KMS-11 (cell line): ENCODE measurements around the gene AGMAT.

Source experiments
- H2AFZ ChIP-seq: fragments of 200-600 bp; sonication (generic); 2 replicates; pipeline ENCODE4 v1.6.1; 2016; ENCODE audit warnings: antibody characterized with exemption, mixed run types, low read depth
- H3K27ac ChIP-seq: fragments of 200-600 bp; sonication (generic); 2 replicates; pipeline ENCODE4 v1.6.1; 2016; ENCODE audit warnings: mild to moderate bottlenecking, mixed run types
- H3K27me3 ChIP-seq: fragments of 200-600 bp; sonication (generic); 2 replicates; pipeline ENCODE4 v1.6.1; 2017; ENCODE audit warnings: mild to moderate bottlenecking, low read depth, mixed run types, moderate library complexity; ENCODE audit not compliant: insufficient read depth
- H3K36me3 ChIP-seq: fragments of 200-600 bp; sonication (generic); 2 replicates; pipeline ENCODE4 v1.6.1; 2017; ENCODE audit warnings: mild to moderate bottlenecking, mixed run types; ENCODE audit not compliant: insufficient read depth
- H3K4me1 ChIP-seq: fragments of 200-600 bp; sonication (generic); 2 replicates; pipeline ENCODE4 v1.6.1; 2016; ENCODE audit warnings: mild to moderate bottlenecking, low read depth, mixed run types; ENCODE audit not compliant: poor library complexity, severe bottlenecking
- H3K4me2 ChIP-seq: fragments of 200-600 bp; sonication (generic); 2 replicates; pipeline ENCODE4 v1.7.0; 2016; ENCODE audit warnings: mild to moderate bottlenecking, mixed run types
- H3K4me3 ChIP-seq: fragments of 200-600 bp; sonication (generic); IDR thresholded peaks from 2 replicates; pipeline ENCODE4 v1.6.1; 2017; ENCODE audit warnings: low read depth, low read length, mixed read lengths; ENCODE audit not compliant: insufficient read depth
- H3K79me2 ChIP-seq: fragments of 200-600 bp; sonication (generic); 2 replicates; pipeline ENCODE4 v1.6.1; 2016; ENCODE audit warnings: low read depth, mixed run types; ENCODE audit not compliant: insufficient read depth
- H3K9ac ChIP-seq: fragments of 200-600 bp; sonication (generic); 2 replicates; pipeline ENCODE4 v1.6.1; 2016; ENCODE audit warnings: mild to moderate bottlenecking, mixed run types
- H4K20me1 ChIP-seq: fragments of 200-600 bp; sonication (generic); 2 replicates; pipeline ENCODE4 v1.6.1; 2016; ENCODE audit warnings: mild to moderate bottlenecking, mixed run types; ENCODE audit not compliant: insufficient read depth
- TF ChIP-seq, protein P1 (sequence below): fragments of 200-600 bp; sonication (generic); conservative IDR thresholded peaks from 2 replicates; pipeline ENCODE4 v1.6.1; 2017; ENCODE audit warnings: low read depth, mild to moderate bottlenecking, antibody characterized with exemption, low read length, moderate library complexity, mixed read lengths

Gene AGMAT

DNA sequence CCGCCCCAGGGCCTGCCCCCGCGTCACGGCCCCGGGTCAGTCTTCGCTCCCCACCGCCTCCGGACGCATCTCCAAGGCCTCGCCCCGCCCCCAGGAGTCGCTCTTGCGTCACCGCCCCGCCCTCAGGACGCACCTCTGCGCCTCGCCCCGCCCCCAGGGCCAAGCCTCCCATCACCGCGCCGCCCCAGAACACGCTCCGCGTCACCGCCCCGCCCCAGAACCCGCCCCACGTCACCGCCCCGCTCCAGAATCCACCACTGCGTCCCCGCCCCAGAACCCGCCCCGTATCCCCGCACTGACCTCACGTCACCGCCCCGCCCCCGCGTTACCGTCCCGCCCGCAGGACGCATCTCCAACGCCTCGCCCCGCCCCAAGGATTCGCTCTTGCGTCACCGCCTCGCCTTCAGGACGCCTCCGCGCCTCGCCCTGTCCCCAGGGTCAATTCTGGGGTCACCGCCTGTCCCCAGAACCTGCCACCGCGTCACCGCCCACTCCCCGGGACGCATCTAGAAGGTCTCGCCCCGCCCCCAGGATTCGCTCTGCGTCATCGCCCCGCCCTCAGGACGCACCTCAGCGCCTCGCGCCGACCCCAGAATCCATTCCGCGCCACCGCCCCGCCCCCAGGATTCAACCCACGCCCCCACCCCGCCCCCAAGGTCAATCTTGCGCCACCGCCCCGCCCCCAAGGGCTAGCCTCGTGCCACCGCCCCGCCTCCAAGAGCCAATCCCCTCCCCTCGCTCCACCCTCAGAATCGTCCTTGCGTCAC is 60.4 kb downstream of the AGMAT start:
- peak overlapping the region; percentile 37; the same call in 1 of the 2 replicates for H3K9ac ChIP-seq
- H3K4me3 ChIP-seq, result no peak overlapping the region
- H4K20me1 ChIP-seq, result no peaks in the 10 kb centered on the region
- peaks cover 7% of the 10 kb centered on the region; the same call in 1 of the 2 replicates for H3K79me2 ChIP-seq
- no peak overlapping the region for H3K4me2 ChIP-seq
- H2AFZ ChIP-seq, result no peak overlapping the region; the same call in 1 of the 2 replicates
- H3K4me1 ChIP-seq, result peaks cover 21% of the 10 kb centered on the region
- H3K36me3 ChIP-seq, result no peaks in the 10 kb centered on the region
- H3K27me3 ChIP-seq, result no peaks in the 10 kb centered on the region
- TF ChIP-seq, protein P1, sequence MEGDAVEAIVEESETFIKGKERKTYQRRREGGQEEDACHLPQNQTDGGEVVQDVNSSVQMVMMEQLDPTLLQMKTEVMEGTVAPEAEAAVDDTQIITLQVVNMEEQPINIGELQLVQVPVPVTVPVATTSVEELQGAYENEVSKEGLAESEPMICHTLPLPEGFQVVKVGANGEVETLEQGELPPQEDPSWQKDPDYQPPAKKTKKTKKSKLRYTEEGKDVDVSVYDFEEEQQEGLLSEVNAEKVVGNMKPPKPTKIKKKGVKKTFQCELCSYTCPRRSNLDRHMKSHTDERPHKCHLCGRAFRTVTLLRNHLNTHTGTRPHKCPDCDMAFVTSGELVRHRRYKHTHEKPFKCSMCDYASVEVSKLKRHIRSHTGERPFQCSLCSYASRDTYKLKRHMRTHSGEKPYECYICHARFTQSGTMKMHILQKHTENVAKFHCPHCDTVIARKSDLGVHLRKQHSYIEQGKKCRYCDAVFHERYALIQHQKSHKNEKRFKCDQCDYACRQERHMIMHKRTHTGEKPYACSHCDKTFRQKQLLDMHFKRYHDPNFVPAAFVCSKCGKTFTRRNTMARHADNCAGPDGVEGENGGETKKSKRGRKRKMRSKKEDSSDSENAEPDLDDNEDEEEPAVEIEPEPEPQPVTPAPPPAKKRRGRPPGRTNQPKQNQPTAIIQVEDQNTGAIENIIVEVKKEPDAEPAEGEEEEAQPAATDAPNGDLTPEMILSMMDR, result no peak
- H3K27ac ChIP-seq, result peak overlapping the region; percentile 61

DNA sequence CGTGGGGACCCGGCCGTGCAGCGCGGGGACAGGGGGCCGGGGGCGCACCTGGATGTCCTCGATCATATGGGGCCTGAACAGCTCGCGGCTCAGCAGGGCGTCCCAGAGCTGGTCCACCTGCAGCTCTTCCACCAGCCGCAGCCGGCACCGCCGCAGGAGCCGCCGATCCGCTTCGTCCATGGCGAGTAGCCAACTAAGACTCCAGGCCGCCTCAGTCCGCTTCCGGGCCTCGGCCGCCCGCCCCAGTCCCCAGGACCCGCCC is 60.9 kb downstream of the AGMAT start, which contains the start of gene CASP9:
Gene CASP9 (minus strand): TSS at position 195 of the 262 bp plus-strand sequence. CDS start 15 bp downstream, at position 180.
- Histone ChIP-seq H3K9ac (peak within 1 kb of the TSS; percentile 38; the same call in 1 of the 2 replicates), H3K27me3 (no peaks in the 10 kb centered on the region), H3K4me3 (peak within 1 kb of the TSS; percentile 84), H3K79me2 (peaks cover 7% of the 10 kb centered on the region; the same call in 1 of the 2 replicates), H2AFZ (peak within 1 kb of the TSS; percentile 78), H3K27ac (peak within 1 kb of the TSS; percentile 61), H3K4me1 (peaks cover 21% of the 10 kb centered on the region), H3K4me2 (peak within 1 kb of the TSS; percentile 95), H3K36me3 (no peaks in the 10 kb centered on the region), H4K20me1 (no peaks in the 10 kb centered on the region)
- TF ChIP-seq, protein P1, result no peak

DNA sequence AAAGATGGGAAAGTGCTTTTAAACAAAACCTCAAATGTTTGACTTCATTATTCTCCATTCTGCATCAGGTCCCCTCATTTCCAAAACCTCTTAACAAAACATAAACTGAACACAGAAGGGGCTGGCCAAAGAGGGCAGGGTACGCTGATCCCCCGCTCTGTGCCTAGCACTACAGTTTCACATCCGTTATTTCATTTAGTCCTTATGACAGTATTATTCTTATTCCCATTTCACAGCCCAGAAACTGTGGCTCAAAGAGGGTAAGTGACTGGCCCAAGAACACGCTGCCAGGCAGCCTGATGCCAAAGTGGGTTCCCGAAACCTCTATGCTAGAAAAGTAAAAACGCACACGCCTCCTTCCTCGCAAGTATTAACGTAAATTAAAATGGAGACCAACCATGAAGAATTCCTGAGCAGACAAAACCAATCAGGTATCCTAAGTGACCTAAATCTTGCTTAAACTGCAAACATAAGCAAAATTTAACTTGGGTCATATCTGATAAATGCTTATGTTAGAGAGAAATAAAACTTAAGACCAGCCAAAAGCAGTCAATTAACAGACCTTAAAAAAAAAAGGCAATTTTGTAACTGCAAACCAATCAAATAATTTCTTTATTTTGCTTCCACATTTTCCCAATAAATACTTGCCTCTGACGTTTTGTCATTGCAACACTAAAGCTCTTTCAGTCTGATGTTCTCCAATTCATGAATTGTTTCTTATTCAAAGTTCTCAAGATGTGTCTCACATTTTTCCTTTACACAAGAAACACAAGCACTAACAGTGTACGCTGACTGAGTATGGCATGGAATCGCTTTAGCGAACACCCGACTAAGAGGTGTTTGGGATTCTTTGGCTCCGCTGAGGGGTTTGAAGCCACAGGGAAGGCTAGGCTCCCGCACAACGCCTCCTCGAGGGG is 61.5 kb downstream of the AGMAT start:
- Histone ChIP-seq H3K4me3 (peak overlapping the region; percentile 84), H2AFZ (peak overlapping the region; percentile 78), H3K27ac (peak overlapping the region; percentile 49; the same call in 1 of the 2 replicates), H3K27me3 (no peaks in the 10 kb centered on the region), H3K79me2 (peaks cover 7% of the 10 kb centered on the region; the same call in 1 of the 2 replicates), H3K4me2 (peak overlapping the region; percentile 95), H4K20me1 (no peaks in the 10 kb centered on the region), H3K4me1 (peaks cover 21% of the 10 kb centered on the region), H3K36me3 (no peaks in the 10 kb centered on the region), H3K9ac (peak overlapping the region; percentile 38; the same call in 1 of the 2 replicates)
- TF ChIP-seq, protein P1, result no peak

DNA sequence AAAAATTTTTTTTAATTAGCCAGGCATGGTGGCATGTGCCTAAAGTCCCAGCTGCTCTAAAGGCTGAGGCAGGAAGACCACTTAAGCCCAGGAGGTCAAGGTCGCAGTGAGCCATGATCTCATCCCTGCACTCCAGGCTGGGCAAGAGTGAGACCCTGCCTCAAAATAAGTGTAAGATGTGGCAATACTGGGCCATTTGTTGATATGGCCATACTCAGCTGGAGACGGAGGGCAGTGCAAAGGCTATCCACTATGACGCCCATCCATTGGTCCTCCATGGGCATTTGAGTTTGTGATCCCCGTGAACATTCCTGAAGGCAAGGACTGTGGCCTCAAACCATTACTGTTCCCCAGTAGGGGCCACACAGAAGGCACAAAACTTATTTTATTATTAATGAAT is 62.3 kb downstream of the AGMAT start:
- Histone ChIP-seq H2AFZ (no peak overlapping the region), H3K4me2 (no peak overlapping the region), H3K79me2 (peaks cover 3% of the 10 kb centered on the region; the same call in 1 of the 2 replicates), H3K9ac (no peak overlapping the region), H3K27me3 (no peaks in the 10 kb centered on the region), H4K20me1 (no peaks in the 10 kb centered on the region), H3K4me3 (no peak overlapping the region), H3K36me3 (no peaks in the 10 kb centered on the region), H3K27ac (no peak overlapping the region), H3K4me1 (peaks cover 16% of the 10 kb centered on the region)
- TF ChIP-seq, protein P1, result no peak
